ENCODE measurements around the gene SNTA1. TPM values are rescaled to one million over a fixed set of nuclear protein-coding genes. Genes with fewer than 3 reads are reported as not detected.

Gene SNTA1
- total RNA-seq, 1 donor from 2014 or later = 13.3 TPM

GRCh38 chr20:33388268-33388667, 55.3 kb downstream of the SNTA1 start:
- peaks cover 43% of the 10 kb centered on the region for H3K36me3 Mint-ChIP-seq
- H3K4me3 Mint-ChIP-seq = no peak overlapping the region
- H3K27ac Mint-ChIP-seq = no peak overlapping the region
- H3K4me1 Mint-ChIP-seq = peaks cover 13% of the 10 kb centered on the region
- no peaks in the 10 kb centered on the region for H3K9me3 Mint-ChIP-seq
- no peak for TF ChIP-seq CTCF (IDR thresholded peaks at IDR 0.05; ENCODE audit: unreplicated experiment)
- no peak for DNase-seq (ENCODE audit: low spot score in 2 of 2, unreplicated experiment in 2 of 2)
- no peaks in the 10 kb centered on the region for H3K27me3 Mint-ChIP-seq (ENCODE audit: low read depth)

- H3K27me3 Mint-ChIP-seq (ENCODE audit: low read depth) = no peaks in the 10 kb centered on the region
- TF ChIP-seq CTCF (IDR thresholded peaks at IDR 0.05; ENCODE audit: unreplicated experiment) = no peak
- no peak for DNase-seq (ENCODE audit: low spot score in 2 of 2, unreplicated experiment in 2 of 2)
- H3K36me3 Mint-ChIP-seq = peaks cover 42% of the 10 kb centered on the region
- peaks cover 6% of the 10 kb centered on the region for H3K4me1 Mint-ChIP-seq
- no peak overlapping the region for H3K4me3 Mint-ChIP-seq
- no peaks in the 10 kb centered on the region for H3K9me3 Mint-ChIP-seq
- no peak overlapping the region for H3K27ac Mint-ChIP-seq
These were observed 56.4 kb downstream of the SNTA1 start for GRCh38 chr20:33387177-33387576.

- Mint-ChIP-seq H3K4me1 (peaks cover under 1% of the 10 kb centered on the region), H3K4me3 (no peak overlapping the region), H3K27ac (no peak overlapping the region), H3K27me3 (ENCODE audit: low read depth) (no peaks in the 10 kb centered on the region), H3K9me3 (no peaks in the 10 kb centered on the region), H3K36me3 (peaks cover 39% of the 10 kb centered on the region)
- no peak for TF ChIP-seq CTCF (IDR thresholded peaks at IDR 0.05; ENCODE audit: unreplicated experiment)
- DNase-seq (ENCODE audit: low spot score in 2 of 2, unreplicated experiment in 2 of 2) = no peak
These were observed 56.9 kb downstream of the SNTA1 start for GRCh38 chr20:33386673-33387072.

GRCh38 chr20:33377366-33377765, 66.2 kb downstream of the SNTA1 start:
- TF ChIP-seq CTCF (IDR thresholded peaks at IDR 0.05; ENCODE audit: unreplicated experiment) = no peak
- Mint-ChIP-seq H3K4me3 (no peak overlapping the region), H3K27ac (no peak overlapping the region), H3K27me3 (ENCODE audit: low read depth) (no peaks in the 10 kb centered on the region), H3K4me1 (peaks cover 2% of the 10 kb centered on the region), H3K36me3 (peaks cover 46% of the 10 kb centered on the region), H3K9me3 (peaks cover 6% of the 10 kb centered on the region)
- DNase-seq (ENCODE audit: low spot score in 2 of 2, unreplicated experiment in 2 of 2) = no peak

- H3K27me3 Mint-ChIP-seq (ENCODE audit: low read depth) = no peaks in the 10 kb centered on the region
- H3K4me3 Mint-ChIP-seq = no peak overlapping the region
- peaks cover 48% of the 10 kb centered on the region for H3K36me3 Mint-ChIP-seq
- TF ChIP-seq CTCF (IDR thresholded peaks at IDR 0.05; ENCODE audit: unreplicated experiment) = no peak
- no peak for DNase-seq (ENCODE audit: low spot score in 2 of 2, unreplicated experiment in 2 of 2)
- H3K27ac Mint-ChIP-seq = no peak overlapping the region
- peaks cover 2% of the 10 kb centered on the region for H3K4me1 Mint-ChIP-seq
- peaks cover 6% of the 10 kb centered on the region for H3K9me3 Mint-ChIP-seq
These were observed 69.6 kb downstream of the SNTA1 start for GRCh38 chr20:33373735-33374605.
